ENCODE data around the gene STK25. TPM values are rescaled to one million over a fixed set of nuclear protein-coding genes. Genes with fewer than 3 reads are reported as not detected.
"Not testable (repeated sequence)": the region's sequence is repeated elsewhere in the genome, so short reads cannot be mapped to it uniquely, and the experiment has no call there.

Gene STK25
- total and polyA plus RNA-seq, 2 of the 8 experiments (the other 6 are each of a cell fraction or from before 2014, with no cell fraction given) = 159 to 546 TPM

DNA sequence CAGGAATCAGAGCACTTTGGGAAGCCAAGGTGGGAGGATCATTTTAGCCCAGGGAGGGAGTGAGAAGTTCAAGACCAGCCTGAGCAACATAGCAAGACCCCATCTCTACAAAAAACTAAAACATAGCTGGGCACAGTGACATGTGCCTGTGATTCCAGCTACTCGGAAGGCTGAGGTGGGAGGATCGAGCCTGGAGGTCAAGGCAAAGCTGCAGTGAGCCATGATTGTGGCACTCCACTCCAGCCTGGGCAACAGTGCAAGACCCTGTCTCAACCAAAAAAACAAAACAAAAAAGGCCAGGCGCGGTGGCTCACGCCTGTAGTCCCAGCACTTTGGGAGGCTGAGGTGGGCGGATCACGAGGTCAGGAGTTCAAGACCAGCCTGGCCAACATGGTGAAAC, 58.3 kb downstream of the STK25 start:
- not testable (repeated sequence) for H3K18ac ChIP-seq (ENCODE audit: extremely low read depth, low read length); H4K20me1 ChIP-seq (replicated peaks in 1 of 2; ENCODE audit: control insufficient read depth in 1 of 2, insufficient read depth in 2 of 2, low read length in 2 of 2); H3K36me3 ChIP-seq (ENCODE audit: control insufficient read depth in 2 of 4, insufficient read depth in 4 of 4, low read length in 3 of 4); H3K56ac ChIP-seq (replicated peaks; ENCODE audit: insufficient read length, low read depth, low read length); H3K4ac ChIP-seq (replicated peaks; ENCODE audit: insufficient read length, low read depth, low read length); H3K27ac ChIP-seq (ENCODE audit: low read depth, low read length); H2BK120ac ChIP-seq (replicated peaks; ENCODE audit: low read depth, low read length); H2AFZ ChIP-seq (ENCODE audit: low read length); FAIRE-seq; H3K27me3 ChIP-seq (replicated peaks in 1 of 4; ENCODE audit: control insufficient read depth in 3 of 4, extremely low read depth in 1 of 4, insufficient read depth in 3 of 4, low read length in 3 of 4); H3K23ac ChIP-seq (ENCODE audit: insufficient read length); H2BK12ac ChIP-seq (ENCODE audit: low read depth, low read length); H3K23me2 ChIP-seq (ENCODE audit: low read depth, low read length); DNase-seq (ENCODE audit: low read depth in 1 of 2, low spot score in 2 of 2); H2AK5ac ChIP-seq (ENCODE audit: low read depth, low read length); H2BK15ac ChIP-seq (ENCODE audit: low read length); H3K9ac ChIP-seq (replicated peaks in 1 of 4; ENCODE audit: extremely low read depth in 1 of 4, low read depth in 3 of 4, low read length in 3 of 4); H2BK20ac ChIP-seq (ENCODE audit: low read length); H3K79me2 ChIP-seq (ENCODE audit: control insufficient read depth in 1 of 2, insufficient read depth in 2 of 2, low read length in 2 of 2); H4K5ac ChIP-seq (ENCODE audit: insufficient read length, low read depth, low read length); H3K79me1 ChIP-seq (ENCODE audit: low read depth, low read length); H3K4me2 ChIP-seq (ENCODE audit: insufficient read depth in 1 of 2, low read depth in 2 of 2, low read length in 2 of 2); H3K4me1 ChIP-seq (replicated peaks in 1 of 4; ENCODE audit: control insufficient read depth in 3 of 4, insufficient read depth in 4 of 4, low read length in 3 of 4); H2BK5ac ChIP-seq (ENCODE audit: low read depth, low read length); H4K91ac ChIP-seq (replicated peaks; ENCODE audit: insufficient read length, low read length); H3K14ac ChIP-seq (ENCODE audit: insufficient read length); H3K9me3 ChIP-seq (ENCODE audit: insufficient read depth in 2 of 2, low read depth in 1 of 2, low read length in 1 of 2); H3K4me3 ChIP-seq (ENCODE audit: extremely low read depth in 1 of 4, insufficient read depth in 2 of 4, low read depth in 3 of 4, low read length in 4 of 4); H4K8ac ChIP-seq (ENCODE audit: extremely low read depth, insufficient read depth, low read length)
- POLR2A ChIA-PET (ENCODE audit: partially characterized antibody) = interaction anchor here (1.1 kb wide), 1 partner anchor 23 kb away, joined by 3 read pairs; no protein-coding TSS in a partner anchor
- WGBS, 2 experiments (ENCODE audit: extremely low coverage in 1 of 2, insufficient coverage in 1 of 2, insufficient read length in 1 of 2, insufficient replicate concordance in 2 of 2, low coverage in 1 of 2, low lambda C conversion rate in 2 of 2, missing lambda C conversion rate in 1 of 2) = 91% methylated on average over 7 of the region's 7 CpGs; no CpG with 5 or more reads in 1 of the 2 experiments
- CTCF ChIA-PET (ENCODE audit: partially characterized antibody) = interaction anchor here (1.0 to 1.3 kb wide), 2 partner anchors 146 to 149 kb away, joined by 3 to 4 read pairs; no protein-coding TSS in a partner anchor
